22Rv1 (cell line): ENCODE data around the gene GABRR2.

ENCODE experiments used
- H3K27ac ChIP-seq: fragments of 450-650 bp; 2 replicates; pipeline ENCODE4 v1.5.1; 2017
- ZFX ChIP-seq: fragments of 450-650 bp; IDR thresholded peaks from 2 replicates; pipeline ENCODE4 v1.6.1; 2017; ENCODE audit warnings: antibody characterized with exemption, borderline replicate concordance
- TF ChIP-seq, protein P1 (sequence below): fragments of 450-650 bp; IDR thresholded peaks from 2 replicates; pipeline ENCODE4 v1.5.1; 2017; ENCODE audit warnings: mild to moderate bottlenecking

The GABRR2 gene

DNA sequence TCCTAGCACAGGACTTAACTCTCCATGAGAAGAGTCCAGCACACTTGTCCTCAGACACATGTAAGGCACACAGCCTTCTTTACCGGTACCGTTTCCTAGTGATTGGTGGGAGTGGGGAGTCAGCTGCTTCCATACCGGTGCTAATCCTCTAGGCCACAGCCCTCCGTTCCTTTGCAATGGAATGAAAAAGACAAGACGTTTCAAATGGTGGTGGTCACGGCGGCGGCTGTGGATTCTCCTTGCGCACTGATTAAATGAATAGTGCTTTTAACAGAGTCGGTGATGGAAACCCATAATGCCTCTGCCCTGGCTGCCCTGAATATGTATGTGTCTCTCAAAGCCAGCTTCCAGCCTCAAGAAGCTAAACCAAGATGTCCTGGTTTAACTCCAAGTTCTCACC, 63.1 kb downstream of the GABRR2 start:
- no peak for TF ChIP-seq ZFX
- TF ChIP-seq, protein P1, sequence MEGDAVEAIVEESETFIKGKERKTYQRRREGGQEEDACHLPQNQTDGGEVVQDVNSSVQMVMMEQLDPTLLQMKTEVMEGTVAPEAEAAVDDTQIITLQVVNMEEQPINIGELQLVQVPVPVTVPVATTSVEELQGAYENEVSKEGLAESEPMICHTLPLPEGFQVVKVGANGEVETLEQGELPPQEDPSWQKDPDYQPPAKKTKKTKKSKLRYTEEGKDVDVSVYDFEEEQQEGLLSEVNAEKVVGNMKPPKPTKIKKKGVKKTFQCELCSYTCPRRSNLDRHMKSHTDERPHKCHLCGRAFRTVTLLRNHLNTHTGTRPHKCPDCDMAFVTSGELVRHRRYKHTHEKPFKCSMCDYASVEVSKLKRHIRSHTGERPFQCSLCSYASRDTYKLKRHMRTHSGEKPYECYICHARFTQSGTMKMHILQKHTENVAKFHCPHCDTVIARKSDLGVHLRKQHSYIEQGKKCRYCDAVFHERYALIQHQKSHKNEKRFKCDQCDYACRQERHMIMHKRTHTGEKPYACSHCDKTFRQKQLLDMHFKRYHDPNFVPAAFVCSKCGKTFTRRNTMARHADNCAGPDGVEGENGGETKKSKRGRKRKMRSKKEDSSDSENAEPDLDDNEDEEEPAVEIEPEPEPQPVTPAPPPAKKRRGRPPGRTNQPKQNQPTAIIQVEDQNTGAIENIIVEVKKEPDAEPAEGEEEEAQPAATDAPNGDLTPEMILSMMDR = no peak
- H3K27ac ChIP-seq = no peak overlapping the region

DNA sequence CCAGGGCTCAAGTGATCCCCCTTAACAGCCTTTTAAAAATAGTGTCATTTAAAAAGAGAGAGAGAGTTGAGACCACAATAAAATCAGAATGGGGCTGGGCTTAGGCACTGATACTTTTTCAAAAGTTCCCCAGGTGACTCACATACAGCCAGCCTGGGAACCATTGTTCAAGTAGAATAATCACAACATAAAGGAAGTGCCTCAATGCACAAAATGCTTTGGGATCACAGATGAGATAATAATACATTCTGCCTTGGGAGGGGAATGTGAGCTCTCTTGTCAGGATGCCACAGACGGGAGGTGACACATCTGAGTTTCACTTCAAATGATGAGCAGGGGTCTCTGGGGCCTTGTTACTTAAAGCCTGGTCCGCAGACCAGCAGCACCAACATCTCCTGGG, 63.9 kb downstream of the GABRR2 start:
- TF ChIP-seq, protein P1 = no peak
- TF ChIP-seq ZFX = no peak
- H3K27ac ChIP-seq = no peak overlapping the region

DNA sequence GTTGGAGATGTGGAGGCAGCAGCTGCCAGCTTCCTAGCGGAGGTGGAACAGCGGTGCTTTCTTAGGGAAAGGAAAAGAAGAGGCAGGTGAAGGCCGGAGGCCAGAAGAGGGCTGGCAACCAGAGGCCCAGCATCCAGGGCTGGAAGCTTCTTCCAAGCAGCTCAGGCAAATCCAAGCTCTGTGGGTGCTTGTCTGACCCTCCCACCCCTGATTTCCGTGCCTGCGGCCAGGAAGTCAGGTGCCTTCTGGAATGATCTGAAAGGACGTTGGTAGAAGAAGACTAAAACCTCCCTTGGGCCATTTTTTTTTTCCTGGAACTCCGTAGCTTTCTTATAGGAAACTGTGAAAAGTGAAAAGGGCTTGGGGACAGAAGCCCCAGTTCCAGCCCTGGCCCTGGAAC, 64.9 kb downstream of the GABRR2 start:
- H3K27ac ChIP-seq = no peak overlapping the region
- TF ChIP-seq, protein P1 = no peak
- TF ChIP-seq ZFX = no peak

DNA sequence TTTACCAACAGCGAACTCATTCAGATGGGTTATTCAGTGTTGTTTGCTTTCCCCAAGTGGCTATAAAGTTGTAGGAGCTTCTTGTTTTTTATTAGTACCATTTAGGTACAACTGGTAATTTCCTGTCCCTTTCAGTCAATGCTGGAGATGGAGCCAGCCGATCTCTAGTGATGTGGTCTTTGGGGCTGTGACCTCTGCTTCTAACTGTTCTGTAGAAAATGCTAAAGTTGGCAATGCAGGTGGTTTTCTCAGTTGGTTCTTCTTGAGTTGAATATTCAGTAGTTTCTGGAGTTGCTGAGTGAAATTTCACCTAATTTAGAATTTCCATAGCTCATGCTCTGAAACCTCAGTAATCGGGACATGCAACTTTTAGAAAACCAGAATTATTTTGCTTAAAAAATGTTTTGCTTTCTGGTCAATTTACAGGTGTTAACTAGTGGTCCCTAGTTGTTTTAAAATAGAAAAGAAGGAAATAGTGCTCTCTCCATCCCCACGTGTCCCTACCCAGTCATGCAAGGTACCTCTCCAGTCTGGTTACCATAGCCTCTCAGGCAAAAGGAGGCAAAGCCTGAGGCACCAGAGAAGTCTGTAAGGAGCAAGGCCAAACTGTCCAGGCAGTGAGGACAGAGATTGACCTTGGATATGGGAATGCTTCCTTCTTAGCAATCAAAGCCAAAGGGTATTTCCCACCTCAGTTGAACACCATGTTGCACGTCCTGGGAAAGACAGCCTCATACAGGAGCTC, 70.7 kb downstream of the GABRR2 start:
- H3K27ac ChIP-seq = no peak overlapping the region
- TF ChIP-seq, protein P1 = no peak
- no peak for TF ChIP-seq ZFX

DNA sequence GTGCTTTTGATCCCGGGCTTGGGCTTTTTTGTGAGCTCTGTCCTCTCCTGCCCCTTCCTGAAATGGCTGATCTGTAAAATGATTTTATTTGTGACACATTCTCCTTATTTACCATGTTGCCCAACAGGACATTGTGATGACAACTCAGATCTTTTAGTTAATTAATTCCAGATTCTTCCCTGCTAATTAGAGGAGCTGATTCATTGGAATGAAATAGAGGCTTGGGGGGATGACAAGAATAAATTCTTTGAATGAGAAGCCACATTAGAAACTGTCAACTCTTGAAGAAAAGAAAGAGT, 71.8 kb downstream of the GABRR2 start:
- H3K27ac ChIP-seq = no peak overlapping the region
- no peak for TF ChIP-seq ZFX
- TF ChIP-seq, protein P1 = no peak

DNA sequence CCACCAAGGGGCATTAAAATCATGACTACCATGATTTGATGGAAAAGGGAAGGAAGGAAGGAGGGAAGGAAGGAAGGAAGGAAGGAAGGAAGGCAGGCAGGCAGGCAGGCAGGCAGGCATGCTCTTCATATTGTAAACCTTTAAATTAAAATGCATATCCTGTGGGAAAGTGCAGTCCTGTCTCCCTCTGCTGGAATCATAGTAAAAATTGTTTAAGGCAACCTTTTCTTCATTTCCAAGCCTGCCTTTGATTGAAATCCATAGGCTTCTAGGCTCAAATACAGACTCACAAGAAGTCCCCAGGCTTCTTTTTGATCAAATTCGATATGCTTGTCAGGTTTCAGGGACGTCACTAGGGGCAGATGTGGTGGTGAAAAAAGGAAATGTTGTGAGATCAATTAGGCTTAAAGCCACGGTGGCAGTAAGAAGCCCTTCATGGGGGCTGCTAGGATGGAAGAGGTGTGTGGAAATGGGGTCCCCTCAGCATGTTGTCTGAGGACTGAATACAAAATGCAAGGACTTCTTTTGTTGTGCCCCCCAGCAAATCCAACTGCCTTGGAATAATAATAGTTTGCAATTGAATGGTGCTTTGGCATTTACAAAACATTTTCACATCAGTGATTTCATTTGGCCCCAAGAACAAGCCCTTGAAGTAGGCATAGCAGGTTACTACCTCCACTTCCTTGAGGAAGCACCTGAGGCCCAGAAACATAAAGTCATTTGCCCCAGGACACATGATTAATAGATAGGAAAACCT, 72.3 kb downstream of the GABRR2 start:
- TF ChIP-seq, protein P1 = peak; percentile 78
- TF ChIP-seq ZFX = no peak
- no peak overlapping the region for H3K27ac ChIP-seq

DNA sequence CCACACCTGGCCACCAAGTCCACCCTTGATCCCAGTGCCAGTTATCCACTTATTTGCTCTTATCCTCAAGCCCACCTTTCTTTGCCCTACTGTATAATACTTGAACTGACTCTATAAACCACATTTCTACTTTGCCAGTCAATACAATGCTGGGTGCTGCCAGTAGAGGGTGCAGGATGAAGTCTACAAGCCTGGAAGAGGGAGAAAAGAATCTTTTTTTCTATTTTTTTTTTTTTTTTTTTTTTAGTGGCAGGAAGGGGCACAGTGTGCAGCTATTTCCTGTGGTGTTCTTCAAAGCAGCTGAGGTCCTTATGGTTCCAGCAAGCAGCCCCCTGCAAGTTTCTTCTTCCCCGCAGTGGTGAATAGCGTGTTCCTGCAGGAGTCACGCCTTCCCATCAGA, 75.8 kb downstream of the GABRR2 start:
- H3K27ac ChIP-seq = no peak overlapping the region
- TF ChIP-seq, protein P1 = peak; percentile 31
- TF ChIP-seq ZFX = no peak
